Measurements from ENCODE around the gene SAMD8.
"Not testable (repeated sequence)": the region's sequence is repeated elsewhere in the genome, so short reads cannot be mapped to it uniquely, and the experiment has no call there.

SAMD8 gene

GRCh38 chr10:75108684-75109458 lies 2.6 kb upstream of the SAMD8 start:
- peak; percentile 32 to 53 for DNase-seq

- no peak for DNase-seq
Observed at GRCh38 chr10:75109459-75109778, 2.0 kb upstream of the SAMD8 start.

- DNase-seq: no peak
Observed at GRCh38 chr10:75110006-75110632, 1.3 kb upstream of the SAMD8 start.

- peak; percentile 55 to 59 for DNase-seq
Observed at GRCh38 chr10:75111907-75112679, 637 bp downstream of the SAMD8 start.

DNA sequence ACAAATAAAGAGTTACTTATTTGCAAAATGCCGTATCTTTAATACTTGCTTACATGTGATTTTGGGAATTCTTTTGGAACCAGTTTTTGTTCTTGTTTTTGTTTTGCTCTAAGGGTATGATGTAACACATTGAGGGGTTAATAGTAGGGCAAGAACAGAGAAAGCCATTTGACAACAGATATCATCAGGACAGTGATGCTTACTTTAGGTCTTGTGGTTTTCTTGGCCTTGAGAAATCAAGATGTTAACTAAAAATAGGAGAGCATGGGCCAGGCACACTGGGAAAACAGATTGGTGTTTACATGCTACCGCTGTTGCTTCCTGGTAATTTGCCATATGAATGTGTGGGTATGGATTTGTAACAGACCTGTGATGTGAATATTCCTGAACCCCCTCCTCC lies 3.7 kb downstream of the SAMD8 start:
- peak in 1 of 2 donors; percentile 59 for DNase-seq

DNA sequence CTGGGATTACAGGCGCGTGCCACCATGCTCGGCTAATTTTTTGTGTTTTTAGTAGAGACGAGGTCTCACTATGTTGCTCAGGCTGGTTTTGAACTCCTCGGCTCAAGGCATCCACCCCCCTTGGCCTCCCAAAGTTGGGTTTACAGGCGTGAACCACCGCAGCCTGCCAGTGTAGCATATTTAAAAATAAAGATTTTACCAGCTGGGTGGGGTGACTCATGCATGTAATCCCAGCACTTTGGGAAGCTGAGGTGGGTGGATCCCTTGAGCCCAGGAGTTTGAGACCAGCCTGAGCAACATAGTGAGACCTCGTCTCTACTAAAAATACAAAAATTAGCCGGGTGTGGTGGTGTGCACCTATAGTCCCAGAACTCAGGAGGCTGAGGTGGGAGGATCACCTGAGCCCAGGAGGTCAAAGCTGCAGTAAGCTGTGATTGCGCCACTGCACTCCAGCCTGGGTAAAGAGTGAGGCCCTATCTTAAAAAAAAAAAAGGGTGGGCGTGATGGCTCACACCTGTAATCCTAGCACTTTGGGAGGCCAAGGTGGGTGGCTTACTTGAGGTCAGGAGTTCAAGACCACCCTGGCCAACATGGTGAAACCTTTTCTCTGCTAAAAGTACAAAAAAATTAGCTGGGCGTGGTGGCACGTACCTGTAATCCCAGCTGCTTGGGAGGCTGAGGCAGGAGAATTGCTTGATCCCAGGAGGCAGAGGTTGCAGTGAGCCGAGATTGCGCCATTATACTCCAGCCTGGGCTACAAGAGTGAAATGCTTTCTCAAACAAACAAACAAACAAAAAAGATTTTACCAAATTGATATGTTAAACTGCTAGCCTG lies 5.7 kb downstream of the SAMD8 start:
- not testable (repeated sequence) for DNase-seq

GRCh38 chr10:75117995-75118394 lies 6.5 kb downstream of the SAMD8 start:
- DNase-seq: no peak

DNA sequence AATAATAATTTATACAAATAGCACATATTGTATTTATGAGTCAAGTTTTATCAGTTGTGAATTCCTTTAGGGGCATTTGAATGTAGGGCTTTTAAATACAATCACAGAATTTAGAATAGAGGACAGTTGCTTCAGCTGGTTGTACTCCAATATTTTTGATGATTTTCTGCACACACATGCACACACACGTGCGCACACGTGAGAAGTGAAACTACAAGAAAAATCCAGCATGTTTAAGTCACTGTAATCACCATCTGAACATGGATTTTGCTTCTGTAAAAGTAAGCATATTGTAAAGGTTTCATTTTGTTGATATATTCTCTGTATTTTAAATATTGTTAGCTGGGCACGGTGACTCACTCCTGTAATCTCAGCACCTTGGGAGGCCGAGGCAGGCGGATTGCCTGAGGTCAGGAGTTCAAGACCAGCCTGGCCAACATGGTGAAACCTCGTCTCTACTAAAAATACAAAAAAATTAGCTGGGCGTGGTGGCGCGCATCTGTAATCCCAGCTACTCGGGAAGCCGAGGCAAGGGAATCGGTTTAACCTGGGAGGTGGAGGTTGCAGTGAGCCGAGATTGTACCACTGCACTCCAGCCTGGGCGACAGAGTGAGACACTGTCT lies 8.1 kb downstream of the SAMD8 start:
- not testable (repeated sequence) for DNase-seq

GRCh38 chr10:75121322-75121721 lies 9.9 kb downstream of the SAMD8 start:
- no peak for DNase-seq

- DNase-seq: no peak
Observed at GRCh38 chr10:75122505-75122904, 11.0 kb downstream of the SAMD8 start.

DNA sequence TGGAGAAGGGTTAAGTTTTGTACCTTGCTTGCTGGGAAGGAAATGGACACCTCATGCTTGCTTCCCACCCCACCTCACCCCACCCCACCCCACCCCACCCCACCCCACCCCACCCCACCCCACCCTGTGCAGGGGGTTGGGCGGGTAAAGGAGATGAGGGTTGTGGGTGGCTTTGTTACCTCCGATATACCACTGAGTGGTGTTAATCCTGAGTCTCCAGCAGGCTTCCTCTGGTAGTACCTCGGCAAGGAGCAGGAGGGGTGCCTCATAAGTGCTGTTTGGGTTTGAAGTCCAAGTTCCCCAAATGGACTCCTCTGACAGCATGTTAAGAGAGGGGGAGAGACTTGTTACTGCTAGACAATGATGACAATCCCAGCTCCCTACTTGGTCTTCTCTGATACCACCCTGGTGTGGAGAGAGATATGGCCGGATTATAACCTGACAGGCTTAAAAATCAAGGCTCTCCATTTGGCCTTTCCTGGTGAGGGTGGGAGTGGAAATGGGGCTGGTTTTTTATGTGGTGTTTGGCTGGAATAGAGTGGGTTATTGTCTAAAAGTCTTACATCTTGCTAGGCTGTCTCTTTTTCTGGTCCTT lies 11.7 kb downstream of the SAMD8 start:
- DNase-seq: no peak

GRCh38 chr10:75126277-75126676 lies 14.8 kb downstream of the SAMD8 start:
- DNase-seq: no peak

DNA sequence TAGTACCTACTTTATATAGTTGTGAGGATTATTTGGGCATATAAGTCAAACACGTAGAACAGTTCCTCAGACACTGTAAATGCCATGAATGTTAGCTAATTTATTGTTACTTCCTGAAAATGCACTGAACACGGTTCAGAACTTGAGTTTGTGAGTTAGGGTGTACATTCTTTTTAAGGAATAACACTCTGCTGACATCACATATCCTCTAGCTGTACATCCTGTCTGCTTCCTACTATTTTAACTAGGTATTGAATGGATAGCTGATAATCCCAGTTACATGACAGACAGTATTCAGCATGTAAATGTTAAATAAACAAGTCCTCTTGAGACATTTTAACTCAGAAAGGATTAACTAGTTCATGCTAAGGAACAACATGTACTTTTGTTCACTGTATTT lies 16.0 kb downstream of the SAMD8 start:
- DNase-seq: peak in 1 of 2 donors; percentile 27

DNA sequence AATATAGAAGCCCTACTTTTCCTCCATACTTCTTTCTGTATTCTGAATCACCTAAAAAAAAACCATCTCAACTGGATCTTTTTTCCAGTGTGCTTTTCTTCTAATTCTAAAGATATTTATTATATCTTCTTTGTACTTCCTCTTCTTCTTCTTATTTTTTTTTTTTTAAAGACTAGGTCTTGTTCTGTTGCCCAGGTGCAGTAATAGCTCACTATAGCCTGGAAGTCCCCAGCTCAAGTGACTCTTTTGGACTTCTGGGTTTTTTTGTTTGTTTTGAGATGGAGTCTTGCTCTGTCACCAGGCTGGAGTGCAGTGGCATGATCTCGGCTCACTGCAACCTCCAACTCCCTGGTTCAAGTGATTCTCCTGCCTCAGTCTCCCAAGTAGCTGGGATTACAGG lies 17.5 kb downstream of the SAMD8 start:
- not testable (repeated sequence) for DNase-seq

- DNase-seq: no peak
Observed at GRCh38 chr10:75129537-75129936, 18.1 kb downstream of the SAMD8 start.

GRCh38 chr10:75133701-75134100 lies 22.2 kb downstream of the SAMD8 start:
- not testable (repeated sequence) for DNase-seq

- DNase-seq: no peak
Observed at GRCh38 chr10:75136346-75136745, 24.9 kb downstream of the SAMD8 start.

DNA sequence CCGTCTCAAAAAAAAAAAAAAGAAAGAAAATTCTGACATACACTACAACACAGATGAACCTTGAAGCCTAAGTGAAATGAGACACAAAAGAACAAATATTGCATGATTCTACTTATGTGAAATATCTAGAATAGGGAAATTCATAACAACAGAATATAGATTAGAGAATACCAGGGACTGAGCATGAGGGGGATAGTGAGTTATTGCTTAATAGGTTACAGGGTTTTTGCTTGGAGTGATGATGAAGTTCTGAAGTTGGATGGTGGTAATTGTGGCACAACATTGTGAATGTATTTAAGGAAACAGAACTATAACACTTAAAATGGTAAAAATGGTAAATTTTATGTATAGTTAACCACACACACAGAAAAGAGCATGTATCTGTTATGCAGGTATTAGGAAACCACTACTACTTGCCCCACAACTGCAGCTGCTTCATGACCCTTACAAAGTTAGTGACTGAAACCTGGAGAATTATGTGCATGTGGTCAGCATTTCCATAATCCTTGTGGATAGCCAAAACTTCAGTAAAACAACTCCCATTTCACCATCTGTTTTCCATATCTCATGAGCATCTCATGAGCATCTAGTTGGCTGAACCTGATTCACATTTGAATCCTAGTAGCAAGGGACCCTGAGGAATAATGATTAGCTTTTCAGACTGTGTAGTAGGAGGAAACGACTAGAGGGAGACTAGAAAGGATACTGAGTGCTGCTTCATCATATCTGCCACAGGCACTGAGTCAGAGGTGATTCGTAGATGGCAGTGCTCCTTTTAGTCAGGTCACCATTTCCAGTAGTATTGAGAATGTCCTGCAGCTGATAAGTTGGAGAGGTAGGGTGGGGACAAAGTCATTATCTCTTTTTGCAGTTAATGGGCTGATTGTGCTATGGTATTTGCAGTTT lies 26.3 kb downstream of the SAMD8 start:
- peak; percentile 23 to 29 for DNase-seq

- no peak for DNase-seq
Observed at GRCh38 chr10:75140246-75140645, 28.8 kb downstream of the SAMD8 start.

DNA sequence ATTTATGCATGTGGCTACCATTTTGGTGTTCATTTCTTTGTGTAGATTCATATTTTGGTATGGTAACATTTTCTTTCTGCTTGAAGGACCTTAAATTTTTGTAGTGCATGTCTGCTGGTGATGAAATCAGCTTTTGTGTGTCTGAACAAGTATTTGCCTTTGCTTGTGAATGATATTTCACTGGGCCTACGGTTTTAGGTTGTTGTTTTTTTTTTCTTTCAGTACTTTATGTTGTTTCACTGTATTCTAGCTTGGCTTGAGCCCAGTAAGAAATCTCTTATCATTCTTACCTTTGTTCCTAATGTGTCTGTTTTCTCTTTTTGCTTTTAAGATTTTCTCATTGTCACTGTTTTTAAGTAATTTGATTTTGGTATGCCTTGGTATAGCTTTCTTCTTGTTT lies 31.9 kb downstream of the SAMD8 start:
- no peak for DNase-seq

GRCh38 chr10:75145590-75145989 lies 34.1 kb downstream of the SAMD8 start:
- DNase-seq: no peak
